GM10847 (cell line): Measurements from ENCODE around the gene AKT2.

Source experiments
- POLR2A ChIP-seq: IDR thresholded peaks from 2 replicates; pipeline ENCODE4 v1.6.1; 2011; ENCODE audit not compliant: insufficient read length; ENCODE audit errors: extremely low read depth

AKT2 gene

DNA sequence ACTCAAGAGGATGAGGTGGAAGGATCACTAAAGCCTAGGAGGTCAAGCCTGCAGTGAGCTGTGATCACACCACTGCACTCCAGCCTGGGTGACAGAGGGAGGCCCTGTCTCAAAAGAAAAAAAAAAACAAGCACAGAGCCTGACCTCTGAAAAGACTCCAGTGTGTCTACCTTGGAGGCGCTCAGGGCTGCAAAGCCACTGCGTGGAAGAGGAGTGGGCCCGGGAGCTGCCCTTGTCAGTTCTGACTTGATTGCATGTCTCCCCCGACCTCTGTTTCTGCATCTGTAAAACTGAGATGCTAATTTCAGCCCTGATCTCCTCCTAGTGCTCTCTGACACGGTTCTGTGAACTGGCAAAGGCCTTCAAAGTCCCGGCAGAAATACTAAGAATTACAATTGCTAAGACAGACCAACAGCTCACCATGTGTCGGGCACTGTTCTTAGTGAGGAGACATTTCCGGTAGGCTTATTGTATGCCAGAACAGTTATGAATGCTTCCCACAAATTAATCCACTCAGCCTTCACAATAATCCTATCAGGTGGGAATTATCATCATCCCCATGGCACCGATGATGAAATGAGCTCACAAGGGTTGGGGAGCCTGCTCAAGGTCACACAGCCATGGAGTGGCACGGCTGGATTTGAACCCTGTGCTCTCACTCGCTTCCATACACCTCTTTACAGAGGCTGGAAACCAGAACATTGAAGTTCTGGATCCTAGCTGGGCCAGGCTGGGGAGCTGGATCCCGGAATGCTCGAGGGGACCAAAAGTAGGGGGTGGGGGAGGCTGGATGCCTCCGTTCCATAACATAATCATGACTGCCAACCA, 3.5 kb downstream of the AKT2 start:
- TF ChIP-seq POLR2A = no peak

DNA sequence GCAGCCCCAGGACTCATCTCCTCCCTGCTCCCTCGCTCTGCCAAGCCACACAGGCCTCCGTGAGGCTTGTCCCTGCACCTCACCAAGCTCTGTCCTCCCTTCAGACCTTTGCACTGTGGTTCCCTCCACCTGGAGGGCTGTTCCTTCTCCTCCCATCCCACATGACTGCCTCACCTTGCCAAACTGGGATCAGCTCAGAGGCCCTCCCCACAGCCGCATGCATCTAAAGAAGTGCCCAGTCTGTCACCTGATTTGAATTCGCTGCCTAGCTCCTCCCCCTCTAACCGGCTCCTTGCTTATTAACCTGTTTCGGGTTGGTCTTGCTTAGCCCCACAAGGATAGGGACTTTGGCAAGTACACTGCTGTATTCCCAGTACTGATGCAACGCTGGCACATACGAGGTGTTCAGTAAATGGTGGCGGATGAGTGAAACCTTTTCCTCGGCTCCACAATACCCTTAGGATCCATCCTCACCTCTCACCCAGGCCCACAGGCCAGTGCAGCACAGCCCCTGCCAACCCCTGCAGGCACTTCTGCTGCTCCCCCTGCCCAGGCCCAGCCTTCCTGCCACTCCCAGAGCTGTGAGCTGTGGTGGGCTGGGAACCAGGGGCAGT, 4.4 kb downstream of the AKT2 start:
- TF ChIP-seq POLR2A = no peak

DNA sequence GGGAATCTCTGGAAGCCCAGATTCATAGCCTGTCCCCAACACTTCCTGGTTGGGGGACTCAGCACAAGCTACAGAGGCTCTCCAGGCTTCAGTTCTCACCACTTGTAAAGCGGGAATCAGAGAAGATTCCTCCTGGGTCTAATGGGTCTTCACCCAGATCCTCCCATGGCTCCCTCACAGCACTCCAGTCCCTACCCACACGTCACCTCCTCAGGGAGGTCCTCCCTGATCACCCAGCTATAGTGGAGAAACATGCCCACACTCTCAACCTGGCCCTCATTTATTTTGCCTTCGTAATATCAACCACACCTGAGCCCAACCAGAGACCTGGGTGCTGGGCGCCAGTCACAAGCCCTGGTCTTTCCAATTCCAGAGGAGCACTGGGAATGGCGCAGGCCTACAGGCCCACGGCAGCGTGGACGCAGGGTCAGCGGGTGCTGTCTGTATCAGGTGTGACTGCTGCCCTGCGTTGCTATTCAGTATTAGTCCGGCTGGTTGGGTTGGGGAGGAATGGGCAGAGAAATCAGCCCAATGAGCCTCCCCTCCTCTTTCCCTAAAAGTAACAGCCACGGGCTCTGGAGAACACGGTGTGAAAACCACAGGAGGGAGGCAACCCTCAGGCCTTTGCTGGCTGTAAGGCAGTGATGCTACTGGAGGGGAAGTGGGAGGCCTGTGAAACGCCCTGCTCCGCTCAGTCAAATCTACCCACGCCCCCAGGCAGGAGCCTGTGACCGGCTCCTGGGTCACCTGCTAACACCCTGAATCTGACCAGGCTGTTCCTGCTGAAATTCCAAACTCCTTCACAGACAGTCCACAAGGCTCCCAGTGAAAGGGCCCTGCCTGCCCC, 5.2 kb downstream of the AKT2 start:
- TF ChIP-seq POLR2A = no peak

DNA sequence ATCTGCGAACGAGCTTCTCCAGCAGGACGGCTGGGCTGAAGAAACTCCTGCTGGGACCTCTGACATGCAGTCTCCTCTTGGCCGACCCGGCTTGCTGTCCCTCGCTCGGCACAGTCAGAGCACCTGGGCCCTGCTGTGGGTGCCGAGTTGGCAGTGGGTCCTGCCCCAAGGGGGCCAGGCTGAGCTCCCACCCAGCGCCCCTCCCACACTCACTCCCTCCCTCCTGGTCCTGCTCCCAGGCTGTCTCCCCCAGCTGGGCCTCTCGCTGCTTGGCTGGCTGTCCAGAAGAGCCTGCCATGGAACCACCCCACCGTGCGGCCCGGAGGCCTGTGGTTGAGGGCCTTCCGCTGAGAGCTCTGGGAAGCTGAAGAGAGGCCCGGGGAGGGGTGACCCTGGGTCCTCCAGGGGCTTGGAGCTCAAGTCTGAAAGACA, 6.0 kb downstream of the AKT2 start:
- no peak for TF ChIP-seq POLR2A

DNA sequence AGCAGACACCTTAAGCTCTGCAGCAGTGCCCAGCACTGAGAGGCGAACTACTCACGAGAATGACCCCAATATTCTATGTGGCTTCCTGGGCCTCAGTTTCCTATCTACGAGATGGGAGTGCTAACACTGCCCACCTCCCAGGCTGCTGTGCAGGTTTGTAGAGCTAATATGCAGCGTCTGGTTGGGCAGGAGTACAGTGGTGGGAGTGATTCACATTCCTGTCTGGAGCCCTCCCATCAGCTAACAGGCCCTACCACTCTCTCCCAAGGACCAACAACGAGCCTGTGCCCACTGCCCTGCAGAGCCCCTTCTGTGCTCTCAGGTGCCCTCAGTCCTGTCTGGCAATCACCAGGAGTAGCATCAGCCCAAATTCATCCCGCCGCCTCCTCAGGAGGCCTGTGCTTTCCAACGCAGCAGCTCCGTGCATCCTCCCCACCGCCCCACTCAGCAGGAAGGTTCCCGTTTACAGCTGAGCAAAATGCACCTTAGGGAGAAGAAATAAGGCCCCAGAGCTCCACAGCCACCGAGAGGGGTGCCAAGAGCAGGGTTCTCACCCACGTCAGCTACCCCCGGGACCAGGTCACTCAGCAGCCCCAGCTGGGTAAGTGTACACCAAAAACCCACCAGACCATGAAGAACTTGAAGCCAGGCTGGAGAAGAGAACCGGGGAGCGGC, 6.6 kb downstream of the AKT2 start:
- no peak for TF ChIP-seq POLR2A

DNA sequence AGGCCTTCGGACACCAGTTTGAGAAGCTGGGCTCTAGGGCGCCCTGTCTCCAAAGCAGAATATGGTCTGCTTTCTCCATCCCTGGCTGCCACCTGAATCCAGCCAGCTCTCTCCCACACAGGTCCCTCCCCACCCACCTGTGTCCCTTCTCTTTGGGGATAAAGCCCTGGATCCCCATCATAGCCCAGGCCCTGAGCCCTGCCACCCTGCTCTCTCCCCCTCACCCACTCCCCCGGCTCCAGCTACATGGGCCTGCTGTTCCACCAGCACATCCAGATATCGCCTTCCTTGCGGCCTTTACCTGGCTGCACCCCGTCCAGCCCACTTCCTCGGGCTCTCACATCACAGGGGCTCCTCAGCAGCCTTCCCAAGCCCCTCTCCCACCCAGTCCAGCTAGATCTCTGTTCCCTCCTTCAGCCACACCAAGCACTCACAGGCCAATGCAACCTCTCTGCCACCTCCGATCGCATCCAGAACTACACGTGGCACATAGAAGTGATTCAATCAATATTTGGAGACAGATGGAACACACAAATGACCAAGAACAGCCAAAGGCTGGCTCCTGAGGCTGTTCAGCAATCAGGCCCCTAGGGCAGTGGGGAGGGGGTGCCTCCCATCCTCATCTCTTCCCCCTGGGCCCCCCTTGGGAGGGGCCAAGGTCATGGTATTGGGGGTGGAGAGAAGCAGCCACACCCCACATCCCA, 7.6 kb downstream of the AKT2 start:
- no peak for TF ChIP-seq POLR2A

DNA sequence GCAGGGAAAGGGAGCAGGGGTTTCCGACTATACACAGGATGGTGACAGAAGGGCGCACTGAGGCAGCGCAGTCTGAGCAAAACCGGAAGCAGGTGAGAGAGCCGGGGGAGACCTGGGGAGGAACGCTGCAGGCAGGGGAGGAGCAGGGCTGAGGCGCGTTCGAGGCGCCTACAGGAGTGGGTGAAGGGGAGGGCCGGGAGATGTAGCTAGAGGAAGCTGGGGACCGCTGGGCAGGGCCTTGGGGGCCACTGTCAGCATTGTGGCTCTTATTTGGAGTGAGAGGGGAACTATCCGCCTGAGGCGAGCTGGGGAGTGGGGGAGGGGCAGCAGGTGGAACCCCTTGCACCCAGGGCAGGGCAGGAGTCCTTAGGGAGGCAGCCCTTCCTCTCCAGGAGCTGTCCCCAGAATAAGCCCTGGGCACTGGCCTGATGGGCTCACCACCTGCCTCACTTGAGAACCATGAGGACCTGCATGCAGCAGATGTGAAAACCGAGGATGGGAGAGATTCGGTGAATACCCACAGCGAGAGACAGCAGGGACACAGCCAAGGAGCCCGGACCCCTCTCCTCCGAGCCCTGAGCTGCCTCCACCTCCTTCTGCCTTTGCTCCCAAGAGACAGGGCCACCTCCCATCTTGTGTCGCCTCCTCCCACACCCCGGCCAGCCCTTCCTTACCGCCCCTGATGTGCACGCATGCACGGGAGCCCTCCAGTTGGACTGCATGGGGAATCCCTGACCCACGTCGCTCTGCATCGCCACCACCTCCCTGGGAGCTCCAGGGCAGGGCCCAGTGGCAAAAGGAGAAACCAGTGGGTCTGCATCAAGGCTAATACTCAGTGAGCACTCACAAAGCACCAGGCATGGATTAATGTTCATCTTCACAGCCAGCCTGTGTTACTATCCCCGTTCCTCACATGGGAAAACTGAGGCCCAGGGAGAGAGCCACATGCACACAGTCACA, 10.3 kb downstream of the AKT2 start:
- no peak for TF ChIP-seq POLR2A

DNA sequence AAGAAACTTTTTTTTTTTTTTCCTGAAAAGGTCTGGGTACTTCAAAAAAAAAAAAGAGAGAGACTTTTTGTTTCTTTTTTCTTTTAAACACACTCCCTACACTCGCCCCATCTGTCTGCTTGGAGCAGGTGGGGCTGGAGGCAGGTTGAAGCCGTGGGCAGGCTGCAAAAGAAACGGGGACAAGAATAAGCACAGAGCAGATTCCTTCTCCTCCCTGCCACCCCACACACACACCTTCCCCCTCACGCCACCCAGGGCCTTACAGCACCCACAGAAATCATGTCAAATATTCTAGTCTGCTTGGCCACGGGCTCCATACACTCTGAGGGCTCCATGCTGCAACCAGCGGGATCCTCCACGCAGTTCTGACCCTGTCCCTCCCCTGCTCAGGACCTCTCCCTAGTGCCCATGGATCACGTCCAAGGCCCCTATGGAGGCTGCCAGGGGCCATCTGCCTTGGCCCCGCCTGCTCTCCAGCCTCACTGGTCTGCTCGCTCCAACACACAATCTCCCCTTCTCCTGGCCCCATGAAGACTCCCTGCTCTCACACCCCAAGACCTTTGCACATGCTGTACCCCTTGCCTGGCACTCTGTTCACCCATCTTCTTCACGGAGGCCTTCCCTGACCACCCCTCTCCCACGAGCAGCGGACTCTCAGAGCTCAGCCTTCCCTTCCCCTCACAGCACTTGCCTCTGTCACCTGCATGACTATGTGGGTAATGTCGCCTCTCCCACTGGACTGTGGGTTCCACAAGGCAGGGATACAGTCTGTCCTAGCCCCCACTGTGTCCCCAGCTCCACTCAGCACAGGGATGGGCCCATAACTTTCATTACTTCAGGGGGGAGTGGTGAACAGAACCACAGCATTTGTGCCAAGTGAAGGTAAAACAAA, 11.4 kb downstream of the AKT2 start:
- no peak for TF ChIP-seq POLR2A

DNA sequence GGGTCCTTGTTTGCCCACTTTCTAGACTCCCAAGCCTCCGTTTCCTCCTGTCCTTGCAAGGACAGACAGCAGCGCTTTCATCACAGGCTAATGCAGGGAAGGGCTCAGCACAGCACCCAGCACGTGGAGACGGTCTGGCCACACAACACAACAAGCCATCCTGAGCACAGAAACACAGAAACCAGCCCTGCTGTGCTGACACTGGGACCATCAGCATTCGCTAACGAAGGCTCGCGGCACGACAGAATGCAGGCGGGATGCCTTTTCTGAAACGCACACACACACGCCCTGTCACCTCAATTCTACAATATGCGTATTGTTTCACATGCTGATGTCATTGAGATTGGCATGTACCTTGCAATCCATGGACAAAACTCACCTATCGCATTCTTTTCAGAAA, 12.9 kb downstream of the AKT2 start:
- TF ChIP-seq POLR2A = no peak

DNA sequence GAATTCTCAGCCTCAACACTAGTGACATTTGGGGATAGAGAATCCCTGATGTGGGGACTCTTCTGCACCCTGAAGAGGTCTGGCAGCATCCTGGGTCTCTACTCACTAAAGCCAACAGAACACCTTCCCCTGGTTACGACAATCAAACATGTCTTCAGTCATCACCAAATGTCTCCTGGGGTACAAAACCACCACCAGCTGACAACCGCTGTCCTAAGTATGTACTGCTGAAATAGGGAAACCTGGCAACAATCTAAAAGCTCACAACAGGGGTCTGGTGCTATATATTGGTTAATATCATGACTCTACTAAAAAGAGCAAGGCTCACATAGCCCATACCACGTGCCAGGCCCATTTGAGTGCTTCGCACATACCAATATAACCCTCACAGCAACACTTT, 13.4 kb downstream of the AKT2 start:
- TF ChIP-seq POLR2A = no peak

DNA sequence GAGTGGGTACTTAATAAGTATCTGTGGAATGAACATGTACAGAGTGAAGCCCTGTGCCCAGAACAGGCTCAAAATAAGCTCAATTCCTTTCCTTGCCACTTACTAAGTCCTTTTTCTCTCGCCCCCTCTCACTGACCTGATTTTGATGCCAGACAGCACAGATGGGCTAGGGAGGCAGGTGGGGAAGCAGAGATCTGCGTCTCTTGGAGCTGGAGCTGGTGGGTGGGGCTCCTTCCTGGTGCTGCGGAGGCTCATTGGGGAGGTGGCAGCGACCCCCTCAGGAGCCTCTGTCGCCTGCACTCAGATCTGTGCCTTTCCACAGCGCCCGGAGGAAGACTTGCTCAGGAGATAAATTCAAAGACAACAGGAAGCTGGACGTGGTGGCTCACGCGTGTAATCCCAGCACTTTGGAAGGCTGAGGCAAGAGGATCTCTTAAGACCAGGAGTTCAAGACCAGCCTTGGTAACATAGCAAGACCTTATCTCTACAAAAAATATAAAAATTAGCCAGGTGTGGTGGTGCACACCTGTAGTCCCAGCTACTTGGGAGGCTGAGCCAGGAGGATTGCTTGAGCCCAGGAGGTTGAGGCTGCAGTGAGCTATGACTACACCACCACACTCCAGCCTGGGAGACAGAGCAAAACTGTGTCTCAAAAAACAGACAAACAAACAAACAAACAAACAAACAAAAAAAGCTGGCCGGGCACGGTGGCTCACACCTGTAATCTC, 14.6 kb downstream of the AKT2 start:
- TF ChIP-seq POLR2A = no peak
